Measurements from ENCODE around the gene CEPT1. TPM values are rescaled to one million over a fixed set of nuclear protein-coding genes. Genes with fewer than 3 reads are reported as not detected.

The CEPT1 gene
- total RNA-seq, 1 experiment from 2014 or later = 33.6 TPM

DNA sequence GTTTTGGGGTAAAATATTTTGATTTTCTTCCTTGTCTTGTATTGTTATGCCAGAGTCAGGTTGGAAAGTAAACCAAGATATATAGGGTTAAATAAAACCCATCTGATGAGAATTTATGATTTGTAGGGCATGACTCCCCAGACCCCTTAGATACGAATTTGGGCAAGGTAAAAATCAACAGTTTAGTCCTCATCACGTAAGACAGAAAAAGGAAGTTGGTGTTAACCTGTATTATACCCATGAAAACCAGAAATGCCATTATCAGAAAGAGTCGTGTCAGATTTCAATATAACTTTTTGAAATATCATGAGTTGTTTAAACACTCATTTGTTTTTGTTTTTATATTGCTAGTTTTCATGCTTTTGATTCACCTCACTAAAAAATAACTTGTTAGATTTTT lies 11.8 kb downstream of the CEPT1 start:
- Histone ChIP-seq H3K9me3 (ENCODE audit: insufficient read depth, low read depth) (no peaks in the 10 kb centered on the region), H3K27ac (no peak overlapping the region), H3K9me2 (ENCODE audit: insufficient read depth) (no peaks in the 10 kb centered on the region), H3K4me3 (no peak overlapping the region), H3K4me2 (no peak overlapping the region), H3K79me2 (ENCODE audit: low read depth) (peaks cover 57% of the 10 kb centered on the region), H3K4me1 (replicated peaks; ENCODE audit: insufficient read depth) (no peaks in the 10 kb centered on the region), H4K20me1 (ENCODE audit: insufficient read depth) (peaks cover 16% of the 10 kb centered on the region; the same call in 1 of the 2 replicates), H3K36me3 (ENCODE audit: low read depth) (peaks cover 65% of the 10 kb centered on the region), H2AFZ (no peak overlapping the region), H3F3A (ENCODE audit: insufficient read depth, low read depth) (peaks cover 10% of the 10 kb centered on the region; the same call in 1 of the 2 replicates), H3K27me3 (ENCODE audit: insufficient read depth, low read depth) (no peaks in the 10 kb centered on the region)
- BruUV-seq (replicated peaks) = no TSS peak
- CTCF ChIA-PET = no interaction called here
- DNase-seq = no peak
- TF ChIP-seq EZH2 (IDR thresholded peaks at IDR 0.05; ENCODE audit: low read depth) = no peak
- TF ChIP-seq, protein P1, sequence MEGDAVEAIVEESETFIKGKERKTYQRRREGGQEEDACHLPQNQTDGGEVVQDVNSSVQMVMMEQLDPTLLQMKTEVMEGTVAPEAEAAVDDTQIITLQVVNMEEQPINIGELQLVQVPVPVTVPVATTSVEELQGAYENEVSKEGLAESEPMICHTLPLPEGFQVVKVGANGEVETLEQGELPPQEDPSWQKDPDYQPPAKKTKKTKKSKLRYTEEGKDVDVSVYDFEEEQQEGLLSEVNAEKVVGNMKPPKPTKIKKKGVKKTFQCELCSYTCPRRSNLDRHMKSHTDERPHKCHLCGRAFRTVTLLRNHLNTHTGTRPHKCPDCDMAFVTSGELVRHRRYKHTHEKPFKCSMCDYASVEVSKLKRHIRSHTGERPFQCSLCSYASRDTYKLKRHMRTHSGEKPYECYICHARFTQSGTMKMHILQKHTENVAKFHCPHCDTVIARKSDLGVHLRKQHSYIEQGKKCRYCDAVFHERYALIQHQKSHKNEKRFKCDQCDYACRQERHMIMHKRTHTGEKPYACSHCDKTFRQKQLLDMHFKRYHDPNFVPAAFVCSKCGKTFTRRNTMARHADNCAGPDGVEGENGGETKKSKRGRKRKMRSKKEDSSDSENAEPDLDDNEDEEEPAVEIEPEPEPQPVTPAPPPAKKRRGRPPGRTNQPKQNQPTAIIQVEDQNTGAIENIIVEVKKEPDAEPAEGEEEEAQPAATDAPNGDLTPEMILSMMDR (conservative IDR thresholded peaks at IDR 0.05) = no peak
- intact Hi-C loops (cut with micrococcal nuclease; ENCODE audit: unreplicated experiment) = no loop called here
- POLR2A ChIA-PET (ENCODE audit: unreplicated experiment) = interaction anchor here (0.7 kb wide), 1 partner anchor 10 kb away, joined by 3 read pairs; no protein-coding TSS in a partner anchor

DNA sequence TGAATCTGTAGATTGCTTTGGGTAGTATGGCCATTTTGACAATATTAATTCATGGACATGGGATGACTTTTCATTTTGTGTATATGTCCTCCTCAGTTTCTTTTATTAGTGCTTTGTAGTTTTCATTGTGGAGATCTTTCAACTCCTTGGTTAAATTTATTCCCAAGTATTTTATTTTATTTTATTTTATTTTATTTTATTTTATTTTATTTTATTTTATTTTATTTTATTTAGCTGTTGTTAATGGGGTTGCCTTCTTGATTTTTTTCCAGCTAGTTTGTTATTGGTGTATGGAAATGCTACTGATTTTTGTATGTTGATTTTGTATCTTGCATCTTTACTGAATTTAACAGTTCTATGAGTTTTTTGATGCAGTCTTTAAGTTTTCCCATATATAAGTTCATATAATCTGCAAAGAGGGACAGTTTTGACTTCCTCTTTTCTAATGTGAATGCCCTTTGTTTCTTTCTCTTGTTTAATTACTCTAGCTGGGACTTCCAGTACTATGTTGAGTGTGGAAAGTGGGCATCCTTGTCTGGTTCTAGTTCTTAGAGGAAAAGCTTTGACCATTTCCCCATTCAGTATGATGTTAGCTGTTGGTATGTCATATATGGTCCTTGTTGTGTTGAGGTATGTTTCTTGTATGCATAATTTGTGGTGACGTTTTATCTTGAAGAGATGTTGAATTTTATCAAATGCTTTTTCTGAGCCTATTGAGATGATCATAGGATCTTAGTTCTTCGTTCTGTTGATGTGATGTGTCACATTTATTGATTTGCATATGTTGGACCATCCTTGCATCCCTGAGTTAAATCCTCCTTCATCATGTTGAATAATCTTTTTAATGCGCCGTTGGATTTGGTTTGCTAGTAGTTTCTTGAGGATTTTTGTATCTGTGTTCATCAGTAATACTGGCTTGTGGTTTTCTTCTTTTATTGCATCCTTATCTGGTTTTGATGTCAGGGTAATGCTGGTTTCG lies 14.3 kb downstream of the CEPT1 start:
- BruUV-seq (replicated peaks) = no TSS peak
- peaks cover 56% of the 10 kb centered on the region for H3K79me2 ChIP-seq (ENCODE audit: low read depth)
- H3K36me3 ChIP-seq (ENCODE audit: low read depth) = peaks cover 50% of the 10 kb centered on the region
- ChIA-PET CTCF (no interaction called here), POLR2A (ENCODE audit: unreplicated experiment) (no interaction called here)
- H2AFZ ChIP-seq = no peak overlapping the region
- peaks cover 17% of the 10 kb centered on the region; the same call in 1 of the 2 replicates for H4K20me1 ChIP-seq (ENCODE audit: insufficient read depth)
- no peak for DNase-seq
- no peak for TF ChIP-seq EZH2 (IDR thresholded peaks at IDR 0.05; ENCODE audit: low read depth)
- TF ChIP-seq, protein P1 (conservative IDR thresholded peaks at IDR 0.05) = no peak
- H3K4me1 ChIP-seq (replicated peaks; ENCODE audit: insufficient read depth) = no peaks in the 10 kb centered on the region
- H3K9me3 ChIP-seq (ENCODE audit: insufficient read depth, low read depth) = no peaks in the 10 kb centered on the region
- H3K27ac ChIP-seq = no peak overlapping the region
- no peak overlapping the region for H3K4me2 ChIP-seq
- H3F3A ChIP-seq (ENCODE audit: insufficient read depth, low read depth) = peaks cover 10% of the 10 kb centered on the region; the same call in 1 of the 2 replicates
- no peaks in the 10 kb centered on the region for H3K27me3 ChIP-seq (ENCODE audit: insufficient read depth, low read depth)
- intact Hi-C loops (cut with micrococcal nuclease; ENCODE audit: unreplicated experiment) = no loop called here
- no peak overlapping the region for H3K4me3 ChIP-seq
- H3K9me2 ChIP-seq (ENCODE audit: insufficient read depth) = no peaks in the 10 kb centered on the region

DNA sequence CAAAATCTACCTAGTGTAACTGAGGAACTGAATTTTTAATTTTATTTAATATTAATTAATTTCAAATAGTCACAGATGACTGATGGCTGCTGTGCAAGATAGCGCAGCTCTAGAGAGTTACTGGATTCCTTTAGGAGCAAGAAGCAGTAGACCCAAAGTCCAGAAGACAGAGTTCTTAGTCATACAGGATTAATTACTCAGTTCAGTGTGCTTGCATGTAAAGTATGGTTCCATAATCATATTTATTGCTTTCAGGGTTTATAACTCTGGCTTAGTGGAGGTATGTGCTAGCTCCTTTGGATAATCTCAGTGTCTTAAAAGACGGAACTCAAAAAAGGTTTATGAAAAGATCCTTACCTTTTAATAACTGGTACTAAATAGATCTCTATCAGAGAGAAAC lies 17.4 kb downstream of the CEPT1 start:
- TF ChIP-seq, protein P1 (conservative IDR thresholded peaks at IDR 0.05) = no peak
- no peak for TF ChIP-seq EZH2 (IDR thresholded peaks at IDR 0.05; ENCODE audit: low read depth)
- no peak overlapping the region for H3K4me3 ChIP-seq
- H2AFZ ChIP-seq = no peak overlapping the region
- ChIA-PET POLR2A (ENCODE audit: unreplicated experiment) (no interaction called here), CTCF (no interaction called here)
- H3K9me2 ChIP-seq (ENCODE audit: insufficient read depth) = no peaks in the 10 kb centered on the region
- BruUV-seq (replicated peaks) = no TSS peak
- H3K27me3 ChIP-seq (ENCODE audit: insufficient read depth, low read depth) = no peaks in the 10 kb centered on the region
- peaks cover 38% of the 10 kb centered on the region for H3K79me2 ChIP-seq (ENCODE audit: low read depth)
- DNase-seq = no peak
- no peaks in the 10 kb centered on the region for H3K4me1 ChIP-seq (replicated peaks; ENCODE audit: insufficient read depth)
- H3K4me2 ChIP-seq = no peak overlapping the region
- H4K20me1 ChIP-seq (ENCODE audit: insufficient read depth) = peaks cover 18% of the 10 kb centered on the region; the same call in 1 of the 2 replicates
- H3F3A ChIP-seq (ENCODE audit: insufficient read depth, low read depth) = peaks cover 10% of the 10 kb centered on the region; the same call in 1 of the 2 replicates
- no peaks in the 10 kb centered on the region for H3K9me3 ChIP-seq (ENCODE audit: insufficient read depth, low read depth)
- intact Hi-C loops (cut with micrococcal nuclease; ENCODE audit: unreplicated experiment) = no loop called here
- peaks cover 48% of the 10 kb centered on the region for H3K36me3 ChIP-seq (ENCODE audit: low read depth)
- H3K27ac ChIP-seq = no peak overlapping the region
